Stimulated activated naive B cell treated with anti-CD40 and anti-IgM and Interleukin-4, amounts not matched to agents 10 μg/mL and 1 μg/mL and 100 μg/mL, for 72 hours (primary cell): ENCODE results near the gene DNAJC10.
"Not testable (repeated sequence)": the region's sequence is repeated elsewhere in the genome, so short reads cannot be mapped to it uniquely, and the experiment has no call there.

Source experiments
- ATAC-seq, 2 donors: fragments of 150-1000 bp; cut with Tn5 transposase; replicated peaks; 2 replicates each; pipeline ENCODE4 v1.10.0; 2021; ENCODE audit warnings: moderate library complexity in 1 of 2
- DNase-seq: peaks from one replicate; pipeline ENCODE4 v3.0.0; 2021
- H3K27ac Mint-ChIP-seq: one replicate; pipeline ENCODE4 v1.8.0; 2022; ENCODE audit warnings: mild to moderate bottlenecking, mixed read lengths
- H3K27me3 Mint-ChIP-seq, 2 donors: one replicate each; pipeline ENCODE4 v1.8.0; 2022; ENCODE audit warnings: mixed read lengths in 2 of 2
- H3K36me3 Mint-ChIP-seq, 2 donors: one replicate each; pipeline ENCODE4 v1.8.0; 2022; ENCODE audit warnings: mixed read lengths in 2 of 2, mild to moderate bottlenecking in 1 of 2
- H3K4me1 Mint-ChIP-seq, 2 donors: one replicate each; pipeline ENCODE4 v1.8.0; 2022; ENCODE audit warnings: mixed read lengths in 2 of 2, mild to moderate bottlenecking in 1 of 2
- H3K4me3 Mint-ChIP-seq, 2 donors: one replicate each; pipeline ENCODE4 v1.8.0; 2022; ENCODE audit warnings: mild to moderate bottlenecking in 2 of 2, mixed read lengths in 2 of 2, moderate library complexity in 1 of 2
- H3K9me3 Mint-ChIP-seq, 2 donors: one replicate each; pipeline ENCODE4 v1.8.0; 2022; ENCODE audit warnings: mixed read lengths in 2 of 2, mild to moderate bottlenecking in 1 of 2

Gene DNAJC10

DNA sequence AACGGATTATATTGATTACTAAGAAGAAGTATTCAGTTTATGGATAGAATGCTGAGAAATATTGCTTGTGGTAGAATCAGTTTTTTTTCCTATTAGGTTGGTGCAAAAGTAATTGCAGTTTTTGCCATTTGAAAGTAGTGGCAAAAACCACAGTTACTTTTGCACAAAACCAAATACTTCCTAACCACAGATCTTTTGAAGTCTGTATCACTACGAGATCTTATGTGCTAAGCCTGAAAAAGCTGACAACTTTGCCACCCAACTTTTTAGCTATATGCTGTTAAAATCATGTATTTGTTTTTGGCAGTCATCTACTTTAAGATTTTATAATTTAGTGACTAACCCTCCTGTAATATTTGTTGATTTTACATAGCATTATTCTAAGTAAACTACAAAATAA, 24.6 kb downstream of the DNAJC10 start:
- ATAC-seq (no peak), DNase-seq (no peak)
- no peaks in the 10 kb centered on the region for H3K4me1 Mint-ChIP-seq
- no peaks in the 10 kb centered on the region for H3K9me3 Mint-ChIP-seq
- H3K4me3 Mint-ChIP-seq = no peak overlapping the region
- H3K36me3 Mint-ChIP-seq = peaks cover 31 to 51% of the 10 kb centered on the region in 2 donors
- no peak overlapping the region for H3K27ac Mint-ChIP-seq
- H3K27me3 Mint-ChIP-seq = no peaks in the 10 kb centered on the region

DNA sequence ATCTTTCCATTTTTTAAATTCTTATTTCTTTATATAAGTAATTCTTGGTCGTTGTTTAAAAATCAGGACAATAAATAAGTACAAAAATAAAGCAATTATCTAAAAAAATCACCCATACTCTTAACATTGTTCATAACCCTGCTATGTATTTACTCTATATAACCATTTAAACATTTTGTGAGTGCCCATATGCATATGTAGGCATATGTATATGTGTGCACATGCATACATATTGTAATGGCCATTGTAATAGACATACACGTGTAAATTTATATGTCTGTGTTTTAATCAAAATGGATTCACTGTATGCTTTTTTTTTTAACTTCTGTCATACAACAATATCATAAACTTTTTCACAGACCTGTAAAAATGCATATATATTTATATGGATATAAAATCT, 25.6 kb downstream of the DNAJC10 start:
- Mint-ChIP-seq H3K36me3 (peaks cover 38 to 59% of the 10 kb centered on the region in 2 donors), H3K27ac (no peak overlapping the region), H3K4me3 (no peak overlapping the region), H3K9me3 (no peaks in the 10 kb centered on the region), H3K4me1 (no peaks in the 10 kb centered on the region), H3K27me3 (no peaks in the 10 kb centered on the region)
- DNase-seq (no peak), ATAC-seq (no peak)

DNA sequence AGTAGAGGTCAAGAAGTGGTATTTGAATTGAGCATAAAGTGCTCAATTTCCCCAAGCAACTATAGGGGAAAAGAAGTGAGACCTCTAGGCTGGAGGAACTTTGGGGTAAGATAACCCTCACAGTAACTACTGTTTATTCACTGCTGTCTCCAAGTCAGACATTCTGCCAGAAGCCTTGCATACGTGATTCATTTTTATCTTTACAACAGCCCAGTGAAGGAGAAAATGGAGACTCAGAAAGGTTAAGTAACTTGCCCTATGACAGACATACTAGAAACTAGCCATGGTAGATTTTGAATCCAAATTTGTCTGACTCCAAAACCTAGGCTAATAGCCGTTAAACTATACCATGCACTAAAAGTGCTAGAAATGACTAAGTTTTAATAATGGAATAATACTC, 28.4 kb downstream of the DNAJC10 start:
- no peaks in the 10 kb centered on the region for H3K9me3 Mint-ChIP-seq
- no peak for DNase-seq
- no peaks in the 10 kb centered on the region for H3K27me3 Mint-ChIP-seq
- no peaks in the 10 kb centered on the region for H3K4me1 Mint-ChIP-seq
- no peak for ATAC-seq
- no peak overlapping the region for H3K27ac Mint-ChIP-seq
- H3K36me3 Mint-ChIP-seq = peaks cover 34 to 52% of the 10 kb centered on the region in 2 donors
- no peak overlapping the region for H3K4me3 Mint-ChIP-seq

DNA sequence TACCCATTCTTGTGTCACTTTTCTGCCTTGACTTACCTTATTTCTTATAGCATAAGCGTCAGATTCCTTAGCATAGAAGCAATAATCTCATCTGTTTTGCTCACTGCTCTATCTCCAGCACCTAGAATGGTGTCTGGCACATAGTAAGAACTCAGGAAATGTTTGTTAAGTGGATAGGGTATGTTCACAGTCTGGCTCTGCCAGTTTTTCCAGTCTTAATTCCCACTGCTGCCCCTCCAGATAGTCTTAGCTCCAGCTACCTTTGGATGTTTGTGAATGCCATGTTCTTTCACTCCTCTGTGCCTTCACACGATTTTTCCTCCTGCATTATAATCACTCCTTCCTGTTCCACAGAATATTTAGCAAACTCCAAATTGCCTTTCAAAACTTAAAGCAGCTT, 29.0 kb downstream of the DNAJC10 start:
- DNase-seq = no peak
- Mint-ChIP-seq H3K4me3 (no peak overlapping the region), H3K36me3 (peaks cover 37 to 55% of the 10 kb centered on the region in 2 donors), H3K27me3 (no peaks in the 10 kb centered on the region), H3K9me3 (no peaks in the 10 kb centered on the region), H3K4me1 (no peaks in the 10 kb centered on the region), H3K27ac (no peak overlapping the region)
- no peak for ATAC-seq

DNA sequence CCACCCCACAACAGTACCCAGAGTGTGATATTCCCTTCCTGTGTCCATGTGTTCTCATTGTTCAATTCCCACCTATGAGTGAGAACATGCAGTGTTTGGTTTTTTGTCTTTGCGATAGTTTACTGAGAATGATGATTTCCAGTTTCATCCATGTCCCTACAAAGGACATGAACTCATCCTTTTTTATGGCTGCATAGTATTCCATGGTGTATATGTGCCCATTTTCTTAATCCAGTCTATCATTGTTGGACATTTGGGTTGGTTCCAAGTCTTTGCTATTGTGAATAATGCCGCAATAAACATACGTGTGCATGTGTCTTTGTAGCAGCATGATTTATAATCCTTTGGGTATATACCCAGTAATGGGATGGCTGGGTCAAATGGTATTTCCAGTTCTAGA, 29.8 kb downstream of the DNAJC10 start:
- DNase-seq, H3K9me3 Mint-ChIP-seq, H3K4me3 Mint-ChIP-seq, H3K27me3 Mint-ChIP-seq, ATAC-seq, H3K4me1 Mint-ChIP-seq, H3K27ac Mint-ChIP-seq: not testable (repeated sequence)
- peaks cover 43 to 63% of the 10 kb centered on the region in 2 donors for H3K36me3 Mint-ChIP-seq

DNA sequence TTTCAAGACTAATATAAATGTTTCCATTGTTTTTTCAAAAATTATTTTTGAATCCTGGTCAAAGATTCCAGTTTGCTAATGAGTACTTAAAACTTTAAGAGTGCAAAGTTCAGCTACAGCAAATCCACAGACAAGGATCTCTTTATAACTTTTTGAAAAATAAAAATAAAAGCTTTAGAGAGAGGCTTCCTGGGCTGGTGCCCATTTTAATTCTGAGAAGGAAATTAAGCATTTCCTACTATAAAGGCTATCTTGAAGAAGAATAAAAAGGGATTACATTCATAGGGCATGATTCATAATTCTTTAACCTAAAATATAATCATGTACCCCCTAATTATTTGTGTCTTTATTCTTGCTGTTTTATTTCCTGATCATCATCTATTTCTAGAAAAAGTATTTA, 38.2 kb downstream of the DNAJC10 start:
- H3K27me3 Mint-ChIP-seq = no peaks in the 10 kb centered on the region
- H3K4me3 Mint-ChIP-seq = no peak overlapping the region
- H3K9me3 Mint-ChIP-seq = no peaks in the 10 kb centered on the region
- H3K27ac Mint-ChIP-seq = no peak overlapping the region
- peaks cover 0 to under 1% of the 10 kb centered on the region in 2 donors for H3K4me1 Mint-ChIP-seq
- ATAC-seq (no peak), DNase-seq (no peak)
- H3K36me3 Mint-ChIP-seq = peaks cover 24 to 48% of the 10 kb centered on the region in 2 donors

DNA sequence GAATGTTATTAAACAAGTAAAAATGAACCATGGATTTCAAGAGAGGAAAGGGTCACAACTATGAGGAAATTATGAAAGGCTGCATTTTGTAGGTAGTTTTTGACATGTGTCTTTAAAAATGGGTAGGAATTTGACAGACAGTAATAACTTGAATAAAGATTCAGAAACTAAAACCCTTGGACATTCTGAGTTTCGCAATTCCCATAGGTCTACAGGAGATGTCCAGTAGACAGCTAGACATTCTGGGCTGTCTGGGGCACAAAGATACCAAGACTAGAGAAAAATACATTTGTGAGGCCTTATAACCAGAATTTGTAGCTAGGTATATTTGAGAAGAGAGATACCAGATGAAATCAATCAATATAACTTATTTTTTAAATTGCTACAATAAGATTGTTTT, 42.3 kb downstream of the DNAJC10 start:
- ATAC-seq (no peak), DNase-seq (no peak)
- no peaks in the 10 kb centered on the region for H3K27me3 Mint-ChIP-seq
- peaks cover 27 to 39% of the 10 kb centered on the region in 2 donors for H3K36me3 Mint-ChIP-seq
- H3K27ac Mint-ChIP-seq = no peak overlapping the region
- peaks cover 3 to 6% of the 10 kb centered on the region in 2 donors for H3K4me1 Mint-ChIP-seq
- no peak overlapping the region for H3K4me3 Mint-ChIP-seq
- no peaks in the 10 kb centered on the region for H3K9me3 Mint-ChIP-seq

DNA sequence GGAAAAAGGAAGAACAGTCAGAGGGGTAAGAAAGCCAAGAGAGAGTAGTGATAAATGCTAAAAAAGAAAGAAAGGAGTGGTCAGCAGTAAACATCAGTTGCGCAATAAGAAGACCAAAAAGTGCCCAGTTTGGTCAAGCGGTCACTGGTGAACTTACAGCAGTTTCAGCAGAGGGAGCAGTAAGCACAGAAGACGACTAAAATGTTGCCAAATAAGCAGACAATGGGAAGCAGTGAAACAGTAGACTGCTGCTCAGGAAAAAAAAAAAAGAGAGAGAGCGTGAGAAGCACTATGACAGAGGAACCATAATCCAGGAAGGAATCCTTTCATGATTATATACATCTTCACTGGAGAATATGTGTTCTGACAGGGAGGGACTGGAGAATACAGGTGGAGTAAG, 45.8 kb downstream of the DNAJC10 start:
- Mint-ChIP-seq H3K27me3 (no peaks in the 10 kb centered on the region), H3K27ac (no peak overlapping the region), H3K4me3 (no peak overlapping the region), H3K36me3 (peaks cover 33 to 49% of the 10 kb centered on the region in 2 donors), H3K4me1 (peaks cover 3 to 6% of the 10 kb centered on the region in 2 donors), H3K9me3 (no peaks in the 10 kb centered on the region)
- ATAC-seq (no peak), DNase-seq (no peak)

DNA sequence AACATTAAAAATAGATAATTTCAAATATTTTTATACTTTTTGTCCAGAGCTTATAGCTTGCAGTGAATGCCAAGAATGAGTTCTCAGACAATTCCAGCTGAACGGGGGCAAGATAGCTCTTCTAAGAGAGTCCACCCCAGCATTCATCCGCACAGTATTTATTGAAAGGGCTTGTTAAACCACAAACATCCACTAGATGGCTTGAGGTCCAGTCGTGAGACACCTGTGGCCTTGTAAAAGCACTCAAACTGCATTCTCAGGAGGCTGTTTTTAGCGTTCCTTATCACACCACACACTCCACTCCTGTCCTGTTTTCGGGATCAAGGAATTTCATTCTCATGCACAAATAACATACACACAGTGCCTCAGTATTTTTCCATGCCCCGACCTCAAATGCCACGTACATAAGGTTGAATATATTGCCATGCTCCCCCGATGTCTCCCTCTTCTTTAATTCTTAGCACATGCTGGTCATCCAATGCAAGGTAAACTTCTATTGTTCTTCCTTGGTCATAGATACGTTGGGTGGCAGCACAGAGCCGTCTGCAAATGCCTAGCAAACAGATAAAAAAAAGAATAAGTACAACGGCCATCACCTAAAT, 47.4 kb downstream of the DNAJC10 start:
- Mint-ChIP-seq H3K4me3 (no peak overlapping the region), H3K27me3 (no peaks in the 10 kb centered on the region), H3K9me3 (peaks cover 3 to 5% of the 10 kb centered on the region in 2 donors), H3K4me1 (peaks cover 3 to 12% of the 10 kb centered on the region in 2 donors), H3K36me3 (peaks cover 44 to 57% of the 10 kb centered on the region in 2 donors), H3K27ac (no peak overlapping the region)
- no peak for DNase-seq
- peak; percentile 46 to 55 for ATAC-seq

DNA sequence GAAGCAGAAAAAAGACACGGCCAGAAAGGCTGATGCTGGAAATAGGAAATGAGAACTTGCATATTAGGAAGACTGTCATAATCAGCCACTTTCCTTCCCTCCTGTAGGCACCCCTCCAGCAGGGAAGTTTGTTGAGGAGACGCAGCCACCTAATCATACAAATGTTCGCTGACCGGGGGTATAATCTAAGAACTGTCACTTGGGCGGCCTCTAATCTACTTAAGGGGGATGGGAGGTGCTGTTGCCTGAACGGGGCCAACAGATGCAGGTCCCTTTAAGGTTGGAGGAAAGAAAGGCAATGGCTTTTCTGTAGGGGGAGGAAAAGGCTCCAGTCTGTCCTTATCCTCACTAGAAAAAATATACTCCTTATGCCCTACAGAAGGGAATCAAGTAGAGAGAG, 50.6 kb downstream of the DNAJC10 start:
- H3K9me3 Mint-ChIP-seq = peaks cover 11 to 12% of the 10 kb centered on the region in 2 donors
- no peak for DNase-seq
- peaks cover 64 to 75% of the 10 kb centered on the region in 2 donors for H3K36me3 Mint-ChIP-seq
- H3K27me3 Mint-ChIP-seq = no peaks in the 10 kb centered on the region
- H3K4me1 Mint-ChIP-seq = peaks cover 5 to 6% of the 10 kb centered on the region in 2 donors
- no peak overlapping the region for H3K27ac Mint-ChIP-seq
- no peak overlapping the region for H3K4me3 Mint-ChIP-seq
- no peak for ATAC-seq

DNA sequence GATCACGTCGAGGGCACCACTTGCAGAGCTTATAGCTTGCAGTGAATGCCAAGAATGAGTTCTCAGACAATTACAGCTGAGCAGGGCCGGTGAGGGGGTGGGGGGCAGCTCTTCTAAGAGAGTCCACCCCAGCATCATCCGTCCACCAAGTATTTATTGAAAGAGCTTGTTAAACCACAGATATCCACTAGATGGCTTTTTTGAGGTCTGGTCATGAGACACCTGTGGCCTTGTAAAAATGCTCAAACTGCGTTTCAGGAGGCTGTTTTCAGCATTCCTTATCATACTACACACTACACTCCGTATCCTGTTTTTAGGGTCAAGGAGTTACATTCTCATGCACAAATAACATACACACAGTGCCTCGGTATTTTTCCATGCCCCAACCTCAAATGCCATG, 51.5 kb downstream of the DNAJC10 start:
- DNase-seq (no peak), ATAC-seq (peak in 1 of 2 donors; percentile 41)
- peaks cover 17 to 18% of the 10 kb centered on the region in 2 donors for H3K9me3 Mint-ChIP-seq
- no peaks in the 10 kb centered on the region for H3K27me3 Mint-ChIP-seq
- H3K27ac Mint-ChIP-seq = no peak overlapping the region
- H3K4me1 Mint-ChIP-seq = peaks cover 13 to 15% of the 10 kb centered on the region in 2 donors
- peaks cover 68 to 76% of the 10 kb centered on the region in 2 donors for H3K36me3 Mint-ChIP-seq
- no peak overlapping the region for H3K4me3 Mint-ChIP-seq

DNA sequence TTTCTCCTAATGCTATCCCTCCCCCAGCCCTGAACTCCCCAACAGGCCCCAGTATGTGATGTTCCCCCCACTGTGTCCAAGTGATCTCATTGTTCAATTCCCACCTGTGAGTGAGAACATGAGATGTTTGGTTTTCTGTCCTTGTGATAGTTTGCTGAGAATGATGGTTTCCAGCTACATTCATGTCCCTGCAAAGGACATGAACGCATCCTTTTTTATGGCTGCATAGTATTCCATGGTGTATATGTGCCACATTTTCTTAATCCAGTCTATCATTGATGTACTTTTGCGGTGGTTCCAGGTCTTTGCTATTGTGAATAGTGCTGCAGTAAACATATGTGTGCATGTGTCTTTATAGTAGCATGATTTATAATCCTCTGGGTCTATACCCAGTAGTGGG, 52.9 kb downstream of the DNAJC10 start:
- H3K4me1 Mint-ChIP-seq = peaks cover 13 to 15% of the 10 kb centered on the region in 2 donors
- not testable (repeated sequence) for H3K27ac Mint-ChIP-seq, H3K4me3 Mint-ChIP-seq, H3K27me3 Mint-ChIP-seq, ATAC-seq, DNase-seq
- H3K9me3 Mint-ChIP-seq = peaks cover 17 to 18% of the 10 kb centered on the region in 2 donors
- peaks cover 78 to 84% of the 10 kb centered on the region in 2 donors for H3K36me3 Mint-ChIP-seq

DNA sequence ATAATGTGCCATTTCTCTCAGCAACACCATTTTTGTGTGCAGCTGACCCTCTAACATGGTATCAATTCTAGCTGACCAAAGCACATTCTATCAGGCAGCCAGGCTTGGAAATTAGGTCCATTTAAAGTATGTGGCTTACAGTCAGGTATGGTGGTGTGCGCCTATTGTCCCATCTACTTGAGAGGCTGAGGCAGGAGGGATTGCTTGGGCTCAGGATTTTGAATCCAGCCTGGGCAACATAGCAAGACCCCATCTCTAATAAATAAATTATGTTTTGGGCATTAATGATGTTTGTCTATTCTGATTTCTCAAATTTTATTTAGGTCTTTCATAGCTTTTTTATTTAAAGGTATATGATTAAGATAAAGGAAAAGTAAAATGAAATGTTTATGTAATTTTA, 63.3 kb downstream of the DNAJC10 start:
- Mint-ChIP-seq H3K36me3 (peaks cover 24 to 50% of the 10 kb centered on the region in 2 donors), H3K27me3 (no peaks in the 10 kb centered on the region)

DNA sequence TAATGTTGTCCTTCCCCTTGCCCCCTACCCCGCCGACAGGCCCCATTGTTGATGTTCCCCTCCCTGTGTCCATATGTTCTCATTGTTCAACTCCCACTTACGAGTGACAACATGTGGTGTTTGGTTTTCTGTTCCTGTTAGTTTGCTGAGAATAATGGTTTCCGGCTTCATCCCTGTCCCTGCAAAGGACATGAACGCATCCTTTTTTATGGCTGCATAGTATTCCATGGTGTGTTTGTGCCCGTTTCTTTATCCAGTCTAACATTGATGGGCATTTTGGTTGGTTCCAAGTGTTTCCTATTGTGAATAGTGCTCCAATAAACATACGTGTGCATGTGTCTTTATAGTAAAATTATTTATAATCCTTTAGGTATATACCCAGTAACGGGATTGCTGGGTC, 65.0 kb downstream of the DNAJC10 start:
- not testable (repeated sequence) for H3K4me3 Mint-ChIP-seq, ATAC-seq, DNase-seq, H3K4me1 Mint-ChIP-seq, H3K27ac Mint-ChIP-seq, H3K27me3 Mint-ChIP-seq, H3K9me3 Mint-ChIP-seq
- H3K36me3 Mint-ChIP-seq = peaks cover 23 to 44% of the 10 kb centered on the region in 2 donors

More for the DNA sequence above, 63.3 kb downstream of the DNAJC10 start:
- H3K27ac Mint-ChIP-seq = no peak overlapping the region
- peaks cover 0 to 3% of the 10 kb centered on the region in 2 donors for H3K9me3 Mint-ChIP-seq
- H3K4me1 Mint-ChIP-seq = no peaks in the 10 kb centered on the region
- DNase-seq (no peak), ATAC-seq (no peak)
- H3K4me3 Mint-ChIP-seq = no peak overlapping the region

DNA sequence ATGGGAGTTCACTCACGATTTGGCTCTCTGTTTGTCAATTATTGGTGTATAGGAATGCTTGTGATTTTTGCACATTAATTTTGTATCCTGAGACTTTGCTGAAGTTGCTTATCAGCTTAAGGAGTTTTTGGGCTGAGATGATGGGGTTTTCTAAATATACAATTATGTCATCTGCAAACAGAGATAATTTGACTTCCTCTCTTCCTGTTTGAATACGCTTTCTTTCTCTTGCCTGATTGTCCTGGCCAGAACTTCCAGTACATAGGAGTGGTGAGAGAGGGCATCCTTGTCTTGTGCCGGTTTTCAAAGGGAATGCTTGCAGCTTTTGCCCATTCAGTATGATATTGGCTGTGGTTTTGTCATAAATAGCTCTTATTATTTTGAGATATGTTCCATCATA, 66.6 kb downstream of the DNAJC10 start:
- peaks cover 20 to 45% of the 10 kb centered on the region in 2 donors for H3K36me3 Mint-ChIP-seq
- H3K4me1 Mint-ChIP-seq, DNase-seq, H3K4me3 Mint-ChIP-seq, H3K9me3 Mint-ChIP-seq, H3K27me3 Mint-ChIP-seq, ATAC-seq, H3K27ac Mint-ChIP-seq: not testable (repeated sequence)
